ENCODE results near the gene C12orf60.
A peak's percentile ranks its signal among the peaks of the same experiment; 100 is the strongest.

Gene C12orf60

DNA sequence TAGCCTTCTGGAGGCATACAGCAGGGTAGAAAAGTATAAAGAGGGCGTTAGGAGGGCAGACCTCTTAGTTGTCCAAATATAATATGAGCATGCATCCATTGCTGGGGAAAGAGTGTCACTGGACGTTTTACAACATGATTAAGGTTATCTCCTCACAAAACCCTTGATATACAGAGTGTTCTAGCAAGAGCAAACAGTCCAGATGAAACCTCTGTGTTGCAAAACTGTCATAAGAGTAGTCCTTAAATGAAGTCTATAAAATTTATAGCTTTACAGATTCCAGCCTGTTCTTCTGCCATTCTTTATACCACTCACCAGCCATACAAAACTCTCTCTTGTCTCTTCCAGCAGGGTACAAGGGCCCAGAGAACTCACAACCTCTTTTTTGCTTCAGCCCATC, 21.9 kb upstream of the C12orf60 start:
- Histone ChIP-seq H3K27me3 (no peaks in the 10 kb centered on the region), H3K4me1 (peaks cover 0 to 17% (median 6%) of the 10 kb centered on the region in 4 donors), H3K36me3 (peaks cover 9 to 16% (median 13%) of the 10 kb centered on the region in 3 donors), H3K4me3 (no peak overlapping the region), H3K27ac (no peak overlapping the region), H3K9me3 (no peaks in the 10 kb centered on the region)
- intact Hi-C loops (cut with DNase I; ENCODE audit: low total_unique reads): no loop called here
- no peak for DNase-seq
- TF ChIP-seq, protein P1, sequence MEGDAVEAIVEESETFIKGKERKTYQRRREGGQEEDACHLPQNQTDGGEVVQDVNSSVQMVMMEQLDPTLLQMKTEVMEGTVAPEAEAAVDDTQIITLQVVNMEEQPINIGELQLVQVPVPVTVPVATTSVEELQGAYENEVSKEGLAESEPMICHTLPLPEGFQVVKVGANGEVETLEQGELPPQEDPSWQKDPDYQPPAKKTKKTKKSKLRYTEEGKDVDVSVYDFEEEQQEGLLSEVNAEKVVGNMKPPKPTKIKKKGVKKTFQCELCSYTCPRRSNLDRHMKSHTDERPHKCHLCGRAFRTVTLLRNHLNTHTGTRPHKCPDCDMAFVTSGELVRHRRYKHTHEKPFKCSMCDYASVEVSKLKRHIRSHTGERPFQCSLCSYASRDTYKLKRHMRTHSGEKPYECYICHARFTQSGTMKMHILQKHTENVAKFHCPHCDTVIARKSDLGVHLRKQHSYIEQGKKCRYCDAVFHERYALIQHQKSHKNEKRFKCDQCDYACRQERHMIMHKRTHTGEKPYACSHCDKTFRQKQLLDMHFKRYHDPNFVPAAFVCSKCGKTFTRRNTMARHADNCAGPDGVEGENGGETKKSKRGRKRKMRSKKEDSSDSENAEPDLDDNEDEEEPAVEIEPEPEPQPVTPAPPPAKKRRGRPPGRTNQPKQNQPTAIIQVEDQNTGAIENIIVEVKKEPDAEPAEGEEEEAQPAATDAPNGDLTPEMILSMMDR (IDR thresholded peaks at IDR 0.05): no peak

DNA sequence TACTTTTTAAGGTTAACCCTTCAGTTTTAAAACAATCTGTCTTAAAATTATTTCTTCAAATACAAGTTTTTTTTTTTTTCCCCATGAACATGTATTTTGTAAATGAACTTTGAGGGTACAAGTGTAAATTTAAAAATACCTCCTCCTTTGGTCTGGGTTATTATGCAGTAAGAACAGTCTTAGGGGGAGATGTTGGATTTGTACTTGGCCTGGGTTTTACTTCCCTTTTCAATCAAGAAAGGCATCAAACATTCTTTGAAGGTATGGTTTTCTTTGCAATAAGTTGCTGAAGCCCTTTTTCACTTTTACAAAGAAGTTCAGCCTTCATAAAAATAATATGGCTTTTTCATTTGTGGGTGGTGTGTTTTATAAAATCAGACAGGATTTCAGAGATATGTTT, 20.7 kb upstream of the C12orf60 start:
- H3K4me3 ChIP-seq: no peak overlapping the region
- DNase-seq: no peak
- no peaks in the 10 kb centered on the region for H3K9me3 ChIP-seq
- TF ChIP-seq, protein P1 (IDR thresholded peaks at IDR 0.05): no peak
- no peak overlapping the region for H3K27ac ChIP-seq
- peaks cover 0 to 5% (median 0%) of the 10 kb centered on the region in 4 donors for H3K4me1 ChIP-seq
- peaks cover 21 to 28% (median 25%) of the 10 kb centered on the region in 3 donors for H3K36me3 ChIP-seq
- no peaks in the 10 kb centered on the region for H3K27me3 ChIP-seq
- intact Hi-C loops (cut with DNase I; ENCODE audit: low total_unique reads): no loop called here

DNA sequence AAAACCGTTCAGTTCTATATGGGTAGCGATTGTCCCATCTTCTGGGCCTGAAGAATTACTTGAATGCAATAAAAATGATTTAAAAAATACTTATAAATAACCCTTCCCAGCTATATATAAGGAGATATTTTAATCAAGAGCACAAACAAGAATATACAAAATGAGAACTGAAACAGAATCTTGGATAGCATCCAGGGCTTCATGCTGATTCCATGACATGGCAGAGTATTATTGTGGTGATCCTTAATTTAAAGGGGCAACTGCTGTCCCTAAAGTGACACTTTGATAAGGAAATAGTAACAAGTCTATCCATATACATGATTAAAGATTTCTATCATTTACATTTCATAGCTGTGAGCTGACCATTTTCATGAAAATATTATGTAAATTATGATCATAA, 19.0 kb upstream of the C12orf60 start:
- no peak for DNase-seq
- Histone ChIP-seq H3K27me3 (no peaks in the 10 kb centered on the region), H3K4me3 (no peak overlapping the region), H3K9me3 (no peaks in the 10 kb centered on the region), H3K4me1 (no peaks in the 10 kb centered on the region), H3K36me3 (peaks cover 38 to 45% (median 42%) of the 10 kb centered on the region in 3 donors), H3K27ac (no peak overlapping the region)
- TF ChIP-seq, protein P1 (IDR thresholded peaks at IDR 0.05): no peak
- intact Hi-C loops (cut with DNase I; ENCODE audit: low total_unique reads): no loop called here

GRCh38 chr12:14785568-14785967, 17.9 kb upstream of the C12orf60 start:
- Histone ChIP-seq H3K27ac (no peak overlapping the region), H3K9me3 (no peaks in the 10 kb centered on the region), H3K27me3 (no peaks in the 10 kb centered on the region), H3K4me1 (no peaks in the 10 kb centered on the region), H3K4me3 (no peak overlapping the region), H3K36me3 (peaks cover 49 to 56% (median 53%) of the 10 kb centered on the region in 3 donors)
- DNase-seq: no peak
- intact Hi-C loops (cut with DNase I; ENCODE audit: low total_unique reads): no loop called here
- TF ChIP-seq, protein P1 (IDR thresholded peaks at IDR 0.05): no peak

DNA sequence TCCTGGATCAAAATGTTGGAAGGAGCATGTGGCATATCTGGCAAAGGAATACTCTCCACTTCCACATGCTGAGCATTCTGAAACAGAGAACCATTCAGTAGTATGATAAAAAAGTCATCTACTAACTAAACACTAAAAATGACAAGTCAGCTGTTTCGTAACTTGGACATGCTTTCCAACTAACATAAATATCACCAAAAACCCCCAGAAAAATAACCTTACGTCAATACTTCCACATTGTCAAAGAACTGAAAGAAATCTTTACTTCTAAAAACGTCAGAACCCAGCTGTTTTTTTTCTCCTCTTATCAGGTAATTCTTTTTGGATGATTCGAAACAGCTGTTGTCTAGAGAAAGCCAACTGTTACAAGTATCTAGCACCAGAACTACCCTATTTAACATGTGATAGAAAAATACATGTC, 8.4 kb upstream of the C12orf60 start:
- intact Hi-C loops (cut with DNase I; ENCODE audit: low total_unique reads): no loop called here
- Histone ChIP-seq H3K27me3 (no peaks in the 10 kb centered on the region), H3K36me3 (peaks cover 78 to 96% (median 85%) of the 10 kb centered on the region in 3 donors), H3K27ac (no peak overlapping the region), H3K4me1 (no peaks in the 10 kb centered on the region), H3K4me3 (no peak overlapping the region), H3K9me3 (no peaks in the 10 kb centered on the region)
- TF ChIP-seq, protein P1 (IDR thresholded peaks at IDR 0.05): no peak
- DNase-seq: no peak

DNA sequence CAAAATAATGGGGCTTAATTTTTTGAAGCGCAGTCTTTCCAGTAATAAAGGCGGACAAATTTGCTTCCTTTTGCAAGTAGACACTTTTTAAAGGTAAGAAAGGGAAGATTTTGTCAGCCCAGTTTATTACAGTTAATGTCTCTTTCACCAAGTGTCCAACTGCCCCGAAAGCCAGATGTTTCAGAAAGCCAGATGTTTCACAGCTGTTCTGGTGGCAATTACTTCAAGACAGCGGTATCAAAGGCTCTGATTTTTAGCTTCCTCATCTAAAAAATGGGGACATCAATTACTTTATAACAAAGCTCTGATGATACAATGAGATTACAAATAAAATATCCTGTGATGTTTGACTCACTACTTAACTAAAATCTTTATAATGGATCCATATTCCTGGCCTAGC, 1.2 kb upstream of the C12orf60 start:
- DNase-seq: no peak
- intact Hi-C loops (cut with DNase I; ENCODE audit: low total_unique reads): no loop called here
- TF ChIP-seq, protein P1 (IDR thresholded peaks at IDR 0.05): no peak

More for the DNA sequence above, 1.2 kb upstream of the C12orf60 start:
- H3K27me3 ChIP-seq: no peaks in the 10 kb centered on the region
- peaks cover 0 to 19% (median 6%) of the 10 kb centered on the region in 4 donors for H3K4me1 ChIP-seq
- H3K4me3 ChIP-seq: peak overlapping the region; percentile 83 to 94
- no peaks in the 10 kb centered on the region for H3K9me3 ChIP-seq
- peaks cover 21 to 24% (median 22%) of the 10 kb centered on the region in 3 donors for H3K36me3 ChIP-seq
- peak overlapping the region; percentile 86 to 95 for H3K27ac ChIP-seq

All from tibial artery (tissue), 4 donors.